ENCODE results near the gene SLC13A1. TPM values are rescaled to one million over a fixed set of nuclear protein-coding genes. Genes with fewer than 3 reads are reported as not detected.

SLC13A1 gene
- total RNA-seq, 1 experiment from 2014 or later: not detected

GRCh38 chr7:123241809-123242208, 42.0 kb upstream of the SLC13A1 start:
- Histone ChIP-seq H3K4me3 (ENCODE audit: low read depth, low read length, poor library complexity, severe bottlenecking) (no peak overlapping the region), H3K4me1 (ENCODE audit: insufficient read depth, low read length, poor library complexity, severe bottlenecking) (no peaks in the 10 kb centered on the region), H3K27me3 (replicated peaks; ENCODE audit: insufficient read depth, low read depth, low read length, poor library complexity) (no peaks in the 10 kb centered on the region), H3K27ac (ENCODE audit: low read depth, low read length, poor library complexity, severe bottlenecking) (no peak overlapping the region), H3K9me3 (ENCODE audit: low read depth, low read length, poor library complexity, severe bottlenecking) (no peaks in the 10 kb centered on the region), H3K36me3 (ENCODE audit: insufficient read depth, low read length, poor library complexity, severe bottlenecking) (no peaks in the 10 kb centered on the region)
- ChIA-PET CTCF (no interaction called here), POLR2A (ENCODE audit: low non-redundant PET) (no interaction called here)
- no peak for DNase-seq (ENCODE audit: low spot score)
- BruUV-seq (replicated peaks): no TSS peak
- no peak for TF ChIP-seq CTCF (conservative IDR thresholded peaks at IDR 0.05; ENCODE audit: low read depth, low read length)
- TF ChIP-seq EZH2 (IDR thresholded peaks at IDR 0.05; ENCODE audit: borderline replicate concordance, low read depth, low read length, poor library complexity, severe bottlenecking): no peak
- intact Hi-C loops (cut with micrococcal nuclease; ENCODE audit: unreplicated experiment): no loop called here

DNA sequence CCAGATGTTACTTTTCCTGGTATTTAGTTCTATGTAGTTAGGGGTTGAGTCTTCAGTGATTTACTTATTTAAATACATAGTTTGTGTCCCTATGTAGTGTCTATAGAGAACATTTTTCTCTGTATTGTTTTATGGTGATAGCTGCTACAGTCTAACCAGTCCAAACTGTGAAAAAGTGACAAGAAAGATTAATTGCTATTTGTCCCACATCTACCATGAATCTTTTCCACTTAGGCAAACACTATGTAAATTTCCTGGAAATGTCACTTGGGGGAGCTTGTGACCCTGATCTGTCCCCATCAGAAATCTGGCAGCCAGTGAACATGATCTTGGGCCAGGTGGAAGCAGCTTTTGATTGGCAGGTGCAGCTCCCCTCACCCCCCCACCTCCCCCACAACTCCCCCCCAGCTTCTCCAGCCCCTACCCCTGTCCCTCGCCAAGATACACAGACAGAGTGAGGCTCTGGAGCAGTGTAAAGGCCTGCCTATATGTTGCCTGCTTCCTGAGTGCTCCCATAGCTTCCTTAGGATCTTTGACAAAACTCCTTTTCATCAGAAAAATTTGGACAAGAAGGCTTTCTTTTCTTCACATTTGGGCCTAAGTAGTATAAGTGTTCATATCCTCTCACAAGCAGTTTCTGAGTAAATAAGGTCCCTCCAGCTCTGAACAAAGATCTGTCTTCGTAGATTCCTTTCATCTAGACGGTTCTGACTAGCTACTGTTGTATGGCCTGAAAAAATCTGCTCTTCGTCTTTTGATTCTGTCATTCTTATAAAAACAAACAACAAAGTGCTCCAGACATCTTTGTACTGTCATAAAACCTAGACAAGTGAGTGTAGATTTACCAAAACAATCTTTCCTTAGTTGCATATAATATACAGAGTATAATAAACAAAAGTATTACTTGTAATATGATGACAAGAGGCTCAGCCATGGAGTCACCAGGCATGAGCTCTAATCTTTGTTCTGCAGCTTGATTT, 31.5 kb upstream of the SLC13A1 start:
- no peaks in the 10 kb centered on the region for H3K27me3 ChIP-seq (replicated peaks; ENCODE audit: insufficient read depth, low read depth, low read length, poor library complexity)
- H3K27ac ChIP-seq (ENCODE audit: low read depth, low read length, poor library complexity, severe bottlenecking): no peak overlapping the region
- intact Hi-C loops (cut with micrococcal nuclease; ENCODE audit: unreplicated experiment): no loop called here
- DNase-seq (ENCODE audit: low spot score): no peak
- ChIA-PET CTCF (no interaction called here), POLR2A (ENCODE audit: low non-redundant PET) (interaction anchor here (0.6 kb wide), 1 partner anchor 112 kb away, joined by 3 read pairs; no protein-coding TSS in a partner anchor)
- BruUV-seq (replicated peaks): no TSS peak
- H3K36me3 ChIP-seq (ENCODE audit: insufficient read depth, low read length, poor library complexity, severe bottlenecking): no peaks in the 10 kb centered on the region
- TF ChIP-seq EZH2 (IDR thresholded peaks at IDR 0.05; ENCODE audit: borderline replicate concordance, low read depth, low read length, poor library complexity, severe bottlenecking) (no peak), CTCF (conservative IDR thresholded peaks at IDR 0.05; ENCODE audit: low read depth, low read length) (no peak)
- no peak overlapping the region for H3K4me3 ChIP-seq (ENCODE audit: low read depth, low read length, poor library complexity, severe bottlenecking)
- no peaks in the 10 kb centered on the region for H3K9me3 ChIP-seq (ENCODE audit: low read depth, low read length, poor library complexity, severe bottlenecking)
- no peaks in the 10 kb centered on the region for H3K4me1 ChIP-seq (ENCODE audit: insufficient read depth, low read length, poor library complexity, severe bottlenecking)

DNA sequence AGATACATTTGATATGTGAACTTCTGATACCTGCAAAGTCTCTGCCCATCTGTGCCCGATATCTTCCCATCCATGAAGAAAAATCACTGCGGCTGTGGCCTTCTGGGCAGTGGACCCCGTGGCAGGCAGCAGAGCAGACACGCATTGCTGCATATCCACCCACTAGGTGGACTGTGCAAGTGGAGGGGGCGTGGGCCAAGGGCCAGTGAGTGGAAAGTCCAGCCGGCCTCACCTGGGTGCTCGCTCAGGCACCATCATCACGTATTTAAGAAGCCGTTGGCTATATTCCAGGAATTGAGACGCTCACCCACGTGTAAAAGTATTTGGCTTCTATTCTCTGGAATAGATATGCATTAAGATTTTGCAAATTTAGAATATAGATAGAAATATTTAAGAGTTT, 30.8 kb upstream of the SLC13A1 start:
- Histone ChIP-seq H3K36me3 (ENCODE audit: insufficient read depth, low read length, poor library complexity, severe bottlenecking) (no peaks in the 10 kb centered on the region), H3K9me3 (ENCODE audit: low read depth, low read length, poor library complexity, severe bottlenecking) (no peaks in the 10 kb centered on the region), H3K4me3 (ENCODE audit: low read depth, low read length, poor library complexity, severe bottlenecking) (no peak overlapping the region), H3K27ac (ENCODE audit: low read depth, low read length, poor library complexity, severe bottlenecking) (no peak overlapping the region), H3K4me1 (ENCODE audit: insufficient read depth, low read length, poor library complexity, severe bottlenecking) (no peaks in the 10 kb centered on the region), H3K27me3 (replicated peaks; ENCODE audit: insufficient read depth, low read depth, low read length, poor library complexity) (no peaks in the 10 kb centered on the region)
- BruUV-seq (replicated peaks): no TSS peak
- intact Hi-C loops (cut with micrococcal nuclease; ENCODE audit: unreplicated experiment): no loop called here
- TF ChIP-seq EZH2 (IDR thresholded peaks at IDR 0.05; ENCODE audit: borderline replicate concordance, low read depth, low read length, poor library complexity, severe bottlenecking) (no peak), CTCF (conservative IDR thresholded peaks at IDR 0.05; ENCODE audit: low read depth, low read length) (no peak)
- CTCF ChIA-PET: no interaction called here
- no peak for DNase-seq (ENCODE audit: low spot score)
- POLR2A ChIA-PET (ENCODE audit: low non-redundant PET): no interaction called here

Data from A673 (cell line).